NCI-H1105 (cell line): ENCODE results near the gene RABGAP1.

ENCODE experiments used
- DNase-seq: peaks from one replicate; lab custom pipeline; 2025; lab: John Stamatoyannopoulos, UW

Gene RABGAP1

GRCh38 chr9:122944960-122945888, 4.4 kb downstream of the RABGAP1 start:
- no peak for DNase-seq

- no peak for DNase-seq
Measured at GRCh38 chr9:122946461-122947005, 5.7 kb downstream of the RABGAP1 start.

GRCh38 chr9:122948313-122948712, 7.5 kb downstream of the RABGAP1 start:
- DNase-seq: no peak

GRCh38 chr9:122949696-122950095, 8.9 kb downstream of the RABGAP1 start:
- DNase-seq: no peak

GRCh38 chr9:122950263-122950662, 9.4 kb downstream of the RABGAP1 start:
- DNase-seq: no peak

- DNase-seq: no peak
Measured at GRCh38 chr9:122951056-122951455, 10.2 kb downstream of the RABGAP1 start.

GRCh38 chr9:122954253-122954691, 13.5 kb downstream of the RABGAP1 start:
- no peak for DNase-seq

GRCh38 chr9:122955961-122956360, 15.1 kb downstream of the RABGAP1 start:
- DNase-seq: no peak

GRCh38 chr9:122961139-122961538, 20.3 kb downstream of the RABGAP1 start:
- DNase-seq: no peak

- no peak for DNase-seq
Measured at GRCh38 chr9:122975196-122975595, 34.4 kb downstream of the RABGAP1 start.

- no peak for DNase-seq
Measured at GRCh38 chr9:122978601-122979000, 37.8 kb downstream of the RABGAP1 start.

GRCh38 chr9:122986010-122986409, 45.2 kb downstream of the RABGAP1 start:
- DNase-seq: no peak

GRCh38 chr9:122988141-122988540, 47.3 kb downstream of the RABGAP1 start:
- DNase-seq: no peak

- DNase-seq: no peak
Measured at GRCh38 chr9:122988920-122989621, 48.3 kb downstream of the RABGAP1 start.

- no peak for DNase-seq
Measured at GRCh38 chr9:122991370-122991830, 50.6 kb downstream of the RABGAP1 start.

- DNase-seq: no peak
Measured at GRCh38 chr9:122996586-122996985, 55.8 kb downstream of the RABGAP1 start.

- DNase-seq: no peak
Measured at GRCh38 chr9:122998448-122998847, 57.6 kb downstream of the RABGAP1 start.

GRCh38 chr9:123000371-123001068, 59.7 kb downstream of the RABGAP1 start:
- DNase-seq: no peak

GRCh38 chr9:123002754-123003153, 61.9 kb downstream of the RABGAP1 start:
- DNase-seq: no peak

GRCh38 chr9:123003466-123003865, 62.6 kb downstream of the RABGAP1 start:
- DNase-seq: no peak

- no peak for DNase-seq
Measured at GRCh38 chr9:123005964-123006363, 65.1 kb downstream of the RABGAP1 start.

GRCh38 chr9:123007269-123007668, 66.4 kb downstream of the RABGAP1 start:
- DNase-seq: no peak
